ENCODE measurements around the gene OPRL1.

- TF ChIP-seq KDM4A (IDR thresholded peaks at IDR 0.05; ENCODE audit: low read depth, low read length, severe bottlenecking), result no peak
- no peak for TF ChIP-seq CHD1 (IDR thresholded peaks at IDR 0.05; ENCODE audit: low read depth, low read length)
- TF ChIP-seq, protein P1, sequence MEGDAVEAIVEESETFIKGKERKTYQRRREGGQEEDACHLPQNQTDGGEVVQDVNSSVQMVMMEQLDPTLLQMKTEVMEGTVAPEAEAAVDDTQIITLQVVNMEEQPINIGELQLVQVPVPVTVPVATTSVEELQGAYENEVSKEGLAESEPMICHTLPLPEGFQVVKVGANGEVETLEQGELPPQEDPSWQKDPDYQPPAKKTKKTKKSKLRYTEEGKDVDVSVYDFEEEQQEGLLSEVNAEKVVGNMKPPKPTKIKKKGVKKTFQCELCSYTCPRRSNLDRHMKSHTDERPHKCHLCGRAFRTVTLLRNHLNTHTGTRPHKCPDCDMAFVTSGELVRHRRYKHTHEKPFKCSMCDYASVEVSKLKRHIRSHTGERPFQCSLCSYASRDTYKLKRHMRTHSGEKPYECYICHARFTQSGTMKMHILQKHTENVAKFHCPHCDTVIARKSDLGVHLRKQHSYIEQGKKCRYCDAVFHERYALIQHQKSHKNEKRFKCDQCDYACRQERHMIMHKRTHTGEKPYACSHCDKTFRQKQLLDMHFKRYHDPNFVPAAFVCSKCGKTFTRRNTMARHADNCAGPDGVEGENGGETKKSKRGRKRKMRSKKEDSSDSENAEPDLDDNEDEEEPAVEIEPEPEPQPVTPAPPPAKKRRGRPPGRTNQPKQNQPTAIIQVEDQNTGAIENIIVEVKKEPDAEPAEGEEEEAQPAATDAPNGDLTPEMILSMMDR (IDR thresholded peaks at IDR 0.05; ENCODE audit: control extremely low read depth in 1 of 3, insufficient read depth in 1 of 3, low read depth in 1 of 3, low read length in 3 of 3), result no peak
- TF ChIP-seq YY1 (IDR thresholded peaks at IDR 0.05; ENCODE audit: low read depth, low read length), result no peak
- TF ChIP-seq EZH2 (IDR thresholded peaks at IDR 0.05; ENCODE audit: low read depth, low read length, severe bottlenecking), result no peak
- no peak for TF ChIP-seq CBX5 (IDR thresholded peaks at IDR 0.05; ENCODE audit: low read depth, low read length)
- no peak for TF ChIP-seq GTF2F1 (IDR thresholded peaks at IDR 0.05; ENCODE audit: borderline replicate concordance, low read depth, low read length)
- no peak for TF ChIP-seq ZNF274 (IDR thresholded peaks at IDR 0.05; ENCODE audit: borderline replicate concordance, extremely low read depth, low read length)
- no peak for TF ChIP-seq POLR2A (IDR thresholded peaks at IDR 0.05; ENCODE audit: control extremely low read depth in 1 of 2, low read depth in 2 of 2, low read length in 2 of 2)
- TF ChIP-seq JUND (IDR thresholded peaks at IDR 0.05; ENCODE audit: low read length), result no peak
- TF ChIP-seq TAF1 (IDR thresholded peaks at IDR 0.05; ENCODE audit: low read depth, low read length), result no peak
- no peak for TF ChIP-seq POLR2AphosphoS5 (IDR thresholded peaks at IDR 0.05; ENCODE audit: low read depth, low read length)
Observed at GRCh38 chr20:64100566-64100888, 20.6 kb downstream of the OPRL1 start.
